OCI-LY3 (cell line): ENCODE measurements around the gene PITPNC1.
"Not testable (repeated sequence)": the region's sequence is repeated elsewhere in the genome, so short reads cannot be mapped to it uniquely, and the experiment has no call there.

Source experiments
- H2AFZ ChIP-seq: fragments of 200-600, 300-600 bp; shearing (Covaris generic); 2 replicates; pipeline ENCODE4 v1.6.0; 2014; ENCODE audit warnings: antibody characterized with exemption, low read depth, low read length
- H3K27ac ChIP-seq: fragments of 200-600, 300-600 bp; sonication (generic); 2 replicates; pipeline ENCODE4 v1.5.1; 2014; ENCODE audit warnings: mild to moderate bottlenecking, low read length, moderate library complexity, mixed read lengths
- H3K27me3 ChIP-seq: fragments of 200-600, 300-600 bp; sonication (generic); 2 replicates; pipeline ENCODE4 v1.6.1; 2014; ENCODE audit warnings: low read depth, low read length, mixed read lengths
- H3K36me3 ChIP-seq: fragments of 200-600, 300-600 bp; sonication (generic); replicated peaks from 2 replicates; pipeline ENCODE3; 2014; ENCODE audit warnings: low read depth, low read length, mixed read lengths
- H3K4me1 ChIP-seq: fragments of 300-600, 200-600 bp; sonication (generic); 2 replicates; pipeline ENCODE4 v1.6.1; 2014; ENCODE audit warnings: low read length, mixed read lengths
- H3K4me2 ChIP-seq: fragments of 200-600, 300-600 bp; sonication (generic); 2 replicates; pipeline ENCODE4 v1.6.1; 2014; ENCODE audit warnings: low read length, mixed read lengths
- H3K4me3 ChIP-seq: fragments of 300-600, 200-600 bp; sonication (generic); 2 replicates; pipeline ENCODE4 v1.5.1; 2014; ENCODE audit warnings: antibody characterized with exemption, mild to moderate bottlenecking, low read length, moderate library complexity
- H3K79me2 ChIP-seq: fragments of 300-600, 200-600 bp; shearing (Covaris generic); 2 replicates; pipeline ENCODE4 v1.6.1; 2014; ENCODE audit warnings: mild to moderate bottlenecking, low read length, mixed read lengths
- H3K9ac ChIP-seq: fragments of 300-600, 200-600 bp; shearing (Covaris generic); 2 replicates; pipeline ENCODE4 v1.6.0; 2014; ENCODE audit warnings: mild to moderate bottlenecking, low read length, moderate library complexity
- H3K9me3 ChIP-seq: fragments of 200-600, 300-600 bp; shearing (Covaris generic); 2 replicates; pipeline ENCODE4 v1.6.1; 2014; ENCODE audit warnings: low read length, mixed read lengths; ENCODE audit not compliant: insufficient read depth
- H4K20me1 ChIP-seq: fragments of 200-600, 300-600 bp; sonication (generic); 2 replicates; pipeline ENCODE4 v1.6.1; 2016; ENCODE audit warnings: low read length, mixed read lengths; ENCODE audit not compliant: insufficient read depth
- EZH2phosphoT487 ChIP-seq: fragments of 200-600 bp; shearing (Covaris generic); IDR thresholded peaks from 2 replicates; pipeline ENCODE4 v1.6.1; 2018; ENCODE audit warnings: antibody characterized with exemption, mixed run types, low read depth
- TF ChIP-seq, protein P1 (sequence below): fragments of 200-600, 300-600 bp; sonication (generic); IDR thresholded peaks from 2 replicates; pipeline ENCODE4 v1.5.1; 2014; ENCODE audit warnings: antibody characterized with exemption, low read length, low read depth

The PITPNC1 gene

DNA sequence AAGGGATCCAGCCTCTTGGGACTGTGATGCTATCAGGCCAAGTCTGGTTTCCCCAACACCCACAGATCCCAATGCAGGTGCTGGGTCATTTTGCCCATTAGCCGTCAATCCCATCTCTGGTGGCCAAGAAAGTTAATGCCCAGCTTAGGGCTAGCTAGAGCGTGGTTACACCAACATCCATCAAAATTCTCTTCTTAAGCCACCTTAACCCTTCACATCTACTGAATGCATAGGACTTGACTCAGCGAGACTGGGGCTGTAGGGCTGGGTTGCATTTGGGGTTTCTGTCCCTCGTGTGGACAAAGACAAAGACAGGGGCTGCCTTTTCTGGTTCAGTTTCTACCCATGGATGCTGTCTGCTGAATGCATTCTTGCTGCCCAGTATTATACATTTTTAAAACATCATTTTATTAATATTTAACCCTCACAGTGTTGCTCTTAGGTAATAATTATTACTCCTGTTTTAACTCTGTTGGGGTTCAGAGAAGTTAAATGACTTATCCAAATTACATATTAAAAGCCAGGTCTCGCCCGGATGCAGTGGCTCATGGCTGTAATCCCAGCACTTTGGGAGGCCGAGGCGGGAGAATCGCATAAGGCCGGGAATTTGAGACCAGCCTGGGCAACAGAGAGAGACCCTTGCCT lies 199.5 kb downstream of the PITPNC1 start:
- H2AFZ ChIP-seq: no peak overlapping the region
- peak overlapping the region; percentile 50 for H3K4me2 ChIP-seq
- no peaks in the 10 kb centered on the region for H4K20me1 ChIP-seq
- no peaks in the 10 kb centered on the region for H3K9me3 ChIP-seq
- no peak for TF ChIP-seq EZH2phosphoT487
- TF ChIP-seq, protein P1, sequence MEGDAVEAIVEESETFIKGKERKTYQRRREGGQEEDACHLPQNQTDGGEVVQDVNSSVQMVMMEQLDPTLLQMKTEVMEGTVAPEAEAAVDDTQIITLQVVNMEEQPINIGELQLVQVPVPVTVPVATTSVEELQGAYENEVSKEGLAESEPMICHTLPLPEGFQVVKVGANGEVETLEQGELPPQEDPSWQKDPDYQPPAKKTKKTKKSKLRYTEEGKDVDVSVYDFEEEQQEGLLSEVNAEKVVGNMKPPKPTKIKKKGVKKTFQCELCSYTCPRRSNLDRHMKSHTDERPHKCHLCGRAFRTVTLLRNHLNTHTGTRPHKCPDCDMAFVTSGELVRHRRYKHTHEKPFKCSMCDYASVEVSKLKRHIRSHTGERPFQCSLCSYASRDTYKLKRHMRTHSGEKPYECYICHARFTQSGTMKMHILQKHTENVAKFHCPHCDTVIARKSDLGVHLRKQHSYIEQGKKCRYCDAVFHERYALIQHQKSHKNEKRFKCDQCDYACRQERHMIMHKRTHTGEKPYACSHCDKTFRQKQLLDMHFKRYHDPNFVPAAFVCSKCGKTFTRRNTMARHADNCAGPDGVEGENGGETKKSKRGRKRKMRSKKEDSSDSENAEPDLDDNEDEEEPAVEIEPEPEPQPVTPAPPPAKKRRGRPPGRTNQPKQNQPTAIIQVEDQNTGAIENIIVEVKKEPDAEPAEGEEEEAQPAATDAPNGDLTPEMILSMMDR: no peak
- peak overlapping the region; percentile 97 for H3K27ac ChIP-seq
- no peaks in the 10 kb centered on the region for H3K27me3 ChIP-seq
- H3K9ac ChIP-seq: peak overlapping the region; percentile 50
- peaks cover 4% of the 10 kb centered on the region for H3K36me3 ChIP-seq
- peaks cover 17% of the 10 kb centered on the region; the same call in 1 of the 2 replicates for H3K79me2 ChIP-seq
- H3K4me1 ChIP-seq: peaks cover 92% of the 10 kb centered on the region
- peak overlapping the region; percentile 16; the same call in 1 of the 2 replicates for H3K4me3 ChIP-seq

DNA sequence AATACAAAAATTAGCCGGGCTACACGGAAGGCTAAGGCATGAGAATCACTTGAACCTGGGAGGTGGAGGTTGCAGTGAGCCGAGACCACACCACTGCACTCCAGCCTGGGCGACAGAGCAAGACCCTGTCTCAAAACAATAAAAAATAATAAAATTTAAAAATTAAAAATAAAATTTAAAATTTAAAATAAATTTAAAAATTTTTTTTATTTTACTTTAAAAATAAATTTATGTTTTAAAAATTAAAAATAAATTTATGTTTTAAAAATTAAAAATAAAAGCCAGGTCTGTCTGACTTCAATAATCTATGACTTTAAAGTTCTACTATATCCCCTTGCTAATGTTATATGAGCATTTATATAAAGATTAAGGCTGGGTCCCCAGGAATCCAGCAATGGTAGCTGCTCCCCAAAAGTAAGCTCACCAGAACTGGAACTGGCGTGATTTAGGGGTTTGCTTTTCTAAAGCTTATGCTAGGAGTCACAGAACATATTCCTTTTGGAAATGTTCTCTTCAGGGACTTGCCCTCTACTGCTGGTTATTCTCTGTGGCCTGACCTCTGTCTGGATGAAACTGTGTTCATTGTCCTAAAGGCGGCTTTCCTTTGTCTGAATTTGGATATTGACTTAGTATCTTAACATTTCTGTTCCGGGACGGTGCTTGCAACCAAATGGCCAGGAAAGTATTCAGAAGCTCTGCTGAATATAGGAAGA lies 200.5 kb downstream of the PITPNC1 start:
- no peaks in the 10 kb centered on the region for H3K27me3 ChIP-seq
- H3K4me3 ChIP-seq: peak overlapping the region; percentile 56
- H3K9ac ChIP-seq: peak overlapping the region; percentile 68
- H2AFZ ChIP-seq: no peak overlapping the region
- H3K79me2 ChIP-seq: peaks cover 9% of the 10 kb centered on the region; the same call in 1 of the 2 replicates
- H3K27ac ChIP-seq: peak overlapping the region; percentile 97
- peaks cover 82% of the 10 kb centered on the region for H3K4me1 ChIP-seq
- peak overlapping the region; percentile 82 for H3K4me2 ChIP-seq
- H3K9me3 ChIP-seq: no peaks in the 10 kb centered on the region
- H4K20me1 ChIP-seq: no peaks in the 10 kb centered on the region
- H3K36me3 ChIP-seq: peaks cover 4% of the 10 kb centered on the region
- no peak for TF ChIP-seq EZH2phosphoT487
- TF ChIP-seq, protein P1: no peak

DNA sequence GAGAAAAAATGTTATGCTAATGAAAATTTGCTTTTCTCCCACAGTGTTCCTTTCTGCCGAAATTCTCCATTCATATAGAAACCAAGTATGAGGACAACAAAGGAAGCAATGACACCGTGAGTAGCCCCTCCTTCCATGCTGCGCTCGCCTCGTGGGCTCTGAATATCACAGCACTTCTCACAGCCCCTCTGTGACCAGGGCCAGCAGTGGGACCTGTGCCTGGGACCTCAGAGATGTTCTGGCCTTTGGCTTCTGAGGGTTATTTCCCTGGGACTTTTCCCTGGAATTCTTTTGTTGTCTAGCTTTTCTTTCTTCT lies 201.0 kb downstream of the PITPNC1 start:
- H2AFZ ChIP-seq: no peak overlapping the region; the same call in 1 of the 2 replicates
- peak overlapping the region; percentile 82 for H3K4me2 ChIP-seq
- H3K79me2 ChIP-seq: peaks cover 4% of the 10 kb centered on the region; the same call in 1 of the 2 replicates
- H3K36me3 ChIP-seq: peaks cover 4% of the 10 kb centered on the region
- no peaks in the 10 kb centered on the region for H4K20me1 ChIP-seq
- peak overlapping the region; percentile 68 for H3K9ac ChIP-seq
- H3K27ac ChIP-seq: peak overlapping the region; percentile 90
- peak overlapping the region; percentile 56 for H3K4me3 ChIP-seq
- no peaks in the 10 kb centered on the region for H3K9me3 ChIP-seq
- TF ChIP-seq EZH2phosphoT487: no peak
- TF ChIP-seq, protein P1: no peak
- H3K27me3 ChIP-seq: no peaks in the 10 kb centered on the region
- peaks cover 77% of the 10 kb centered on the region for H3K4me1 ChIP-seq

DNA sequence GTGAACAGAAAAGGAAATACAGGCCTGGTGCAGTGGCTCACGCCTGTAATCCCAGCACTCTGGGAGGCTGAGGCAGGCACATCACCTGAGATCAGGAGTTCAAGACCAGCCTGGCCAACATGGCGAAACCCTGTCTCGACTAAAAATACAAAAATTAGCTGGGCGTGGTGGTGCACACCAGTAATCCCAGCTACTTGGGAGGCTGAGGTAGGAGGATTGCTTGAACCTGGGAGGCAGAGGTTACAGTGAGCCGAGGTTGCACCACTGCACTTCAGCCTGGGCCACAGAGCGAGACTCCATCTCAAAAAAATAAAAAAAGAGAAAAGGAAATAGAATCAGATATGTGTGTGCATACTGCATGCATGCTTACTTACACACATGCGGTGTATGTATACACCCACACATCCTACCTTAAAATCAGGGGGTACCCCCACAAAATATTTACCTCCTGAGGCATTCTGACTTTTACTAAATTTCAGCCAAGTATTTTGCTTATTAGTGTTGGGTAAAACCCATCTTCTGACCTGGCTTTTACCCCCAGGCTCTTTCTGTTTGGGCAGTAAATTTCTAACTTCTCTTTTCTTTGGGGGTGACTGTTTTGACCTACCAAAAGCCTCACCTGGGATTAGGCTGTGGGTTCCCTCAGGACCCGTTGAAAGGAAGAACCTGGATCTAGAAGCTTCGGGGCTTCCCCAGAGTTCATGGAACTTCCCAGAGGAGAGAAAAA lies 201.8 kb downstream of the PITPNC1 start:
- peaks cover 69% of the 10 kb centered on the region for H3K4me1 ChIP-seq
- H3K4me2 ChIP-seq: peak overlapping the region; percentile 82
- H3K9ac ChIP-seq: peak overlapping the region; percentile 68
- not testable (repeated sequence) for H3K9me3 ChIP-seq, H4K20me1 ChIP-seq, H3K36me3 ChIP-seq, H2AFZ ChIP-seq, H3K27me3 ChIP-seq, H3K79me2 ChIP-seq
- H3K4me3 ChIP-seq: peak overlapping the region; percentile 56
- peak overlapping the region; percentile 90 for H3K27ac ChIP-seq
